Trophoblast cell (in vitro differentiated cells and primary cell): ENCODE measurements around the gene SPDYE4.

ENCODE experiments used
- DNase-seq, 2 donors: peaks; one replicate each; pipeline ENCODE4 v3.0.0-alpha.2; 2016
- H2AFZ ChIP-seq: 2 replicates; pipeline ENCODE4 v1.6.1; 2013; ENCODE audit warnings: low read length, moderate library complexity, mild to moderate bottlenecking; ENCODE audit not compliant: insufficient read depth, poor library complexity
- H2AK5ac ChIP-seq: 2 replicates; pipeline ENCODE4 v1.6.1; 2013; ENCODE audit warnings: mild to moderate bottlenecking, low read length
- H2BK120ac ChIP-seq: 2 replicates; pipeline ENCODE4 v1.6.1; 2013; ENCODE audit warnings: low read length, mild to moderate bottlenecking, moderate library complexity; ENCODE audit not compliant: insufficient read depth, poor library complexity
- H2BK12ac ChIP-seq: 2 replicates; pipeline ENCODE4 v1.6.1; 2013; ENCODE audit warnings: mild to moderate bottlenecking, low read length, moderate library complexity
- H2BK5ac ChIP-seq: 2 replicates; pipeline ENCODE4 v1.6.1; 2013; ENCODE audit warnings: low read length, low read depth, moderate library complexity, mild to moderate bottlenecking; ENCODE audit not compliant: poor library complexity
- H3K14ac ChIP-seq: 2 replicates; pipeline ENCODE4 v1.6.1; 2013; ENCODE audit warnings: mild to moderate bottlenecking, low read length
- H3K18ac ChIP-seq: 2 replicates; pipeline ENCODE4 v1.6.1; 2013; ENCODE audit warnings: mild to moderate bottlenecking, low read length
- H3K23ac ChIP-seq: 2 replicates; pipeline ENCODE4 v1.6.1; 2013; ENCODE audit warnings: low read length
- H3K27ac ChIP-seq: 2 replicates; pipeline ENCODE4 v1.5.1; 2013; ENCODE audit warnings: low read depth, mild to moderate bottlenecking, inconsistent platforms, low read length, moderate library complexity
- H3K27me3 ChIP-seq: 2 replicates; pipeline ENCODE4 v1.6.1; 2013; ENCODE audit warnings: inconsistent platforms, mild to moderate bottlenecking, low read length, moderate library complexity; ENCODE audit not compliant: insufficient read depth
- H3K36me3 ChIP-seq, 2 experiments: 1 replicate in 1 of 2; 2 replicates in 1 of 2; pipeline ENCODE4 v1.6.1; 2013; ENCODE audit warnings: low read length in 2 of 2, mild to moderate bottlenecking in 2 of 2, moderate library complexity in 1 of 2; ENCODE audit not compliant: insufficient read depth in 2 of 2, control insufficient read depth in 1 of 2
- H3K4ac ChIP-seq: 2 replicates; pipeline ENCODE4 v1.6.1; 2013; ENCODE audit warnings: low read depth, mild to moderate bottlenecking, low read length, moderate library complexity
- H3K4me1 ChIP-seq, 2 experiments: 1 replicate in 1 of 2; 2 replicates in 1 of 2; pipeline ENCODE4 v1.6.1; 2013; ENCODE audit warnings: low read length in 2 of 2, mild to moderate bottlenecking in 2 of 2, moderate library complexity in 1 of 2; ENCODE audit not compliant: insufficient read depth in 2 of 2, control insufficient read depth in 1 of 2
- H3K4me2 ChIP-seq: 2 replicates; pipeline ENCODE4 v1.6.1; 2013; ENCODE audit warnings: inconsistent platforms, mild to moderate bottlenecking, low read length, moderate library complexity
- H3K4me3 ChIP-seq: 2 replicates; pipeline ENCODE4 v1.5.1; 2013; ENCODE audit warnings: mild to moderate bottlenecking, low read depth, low read length, inconsistent platforms
- H3K79me1 ChIP-seq: one replicate; pipeline ENCODE4 v1.6.1; 2013; ENCODE audit warnings: low read length
- H3K79me2 ChIP-seq: 2 replicates; pipeline ENCODE4 v1.6.1; 2013; ENCODE audit warnings: low read length, mild to moderate bottlenecking; ENCODE audit not compliant: control insufficient read depth, insufficient read depth, poor library complexity
- H3K9ac ChIP-seq: 2 replicates; pipeline ENCODE4 v1.6.1; 2013; ENCODE audit warnings: mild to moderate bottlenecking, low read length
- H3K9me3 ChIP-seq: 2 replicates; pipeline ENCODE4 v1.6.1; 2013; ENCODE audit warnings: low read depth, mild to moderate bottlenecking, control low read depth, inconsistent platforms, low read length; ENCODE audit not compliant: insufficient read depth
- H4K12ac ChIP-seq: 2 replicates; pipeline ENCODE4 v1.6.1; 2013; ENCODE audit warnings: low read depth, mild to moderate bottlenecking, low read length, moderate library complexity
- H4K8ac ChIP-seq: 2 replicates; pipeline ENCODE4 v1.6.1; 2013; ENCODE audit warnings: low read depth, mild to moderate bottlenecking, low read length, moderate library complexity
- H4K91ac ChIP-seq: one replicate; pipeline ENCODE4 v1.6.1; 2013; ENCODE audit warnings: low read depth, mild to moderate bottlenecking, low read length, moderate library complexity
- WGBS: extraction: QIAGEN DNeasy Blood & Tissue Kit; methylation state at CpG from one replicate; pipeline ENCODE4 v1.1.7; 2013; ENCODE audit warnings: missing lambda C conversion rate; ENCODE audit not compliant: insufficient read length, insufficient coverage; ENCODE audit errors: extremely low coverage; 5-methylcytosine and 5-hydroxymethylcytosine counted together

SPDYE4 gene

GRCh38 chr17:8742274-8742673 is 16.1 kb downstream of the SPDYE4 start:
- Histone ChIP-seq H3K9ac (no peak overlapping the region), H3K4me1 (peaks cover 4% of the 10 kb centered on the region in 2 experiments), H4K12ac (no peak overlapping the region), H2BK120ac (no peak overlapping the region), H3K23ac (no peak overlapping the region), H3K4me2 (no peak overlapping the region), H3K4me3 (no peak overlapping the region), H3K14ac (no peak overlapping the region), H4K8ac (no peak overlapping the region), H3K27me3 (no peaks in the 10 kb centered on the region), H2AK5ac (peak overlapping the region; percentile 19), H3K4ac (no peak overlapping the region), H3K9me3 (no peaks in the 10 kb centered on the region), H3K79me1 (peaks cover 22% of the 10 kb centered on the region), H3K18ac (no peak overlapping the region), H4K91ac (peak overlapping the region; percentile 33), H3K27ac (no peak overlapping the region), H2BK5ac (no peak overlapping the region), H2BK12ac (peak overlapping the region; percentile 23), H3K79me2 (no peaks in the 10 kb centered on the region), H2AFZ (no peak overlapping the region), H3K36me3 (no peaks in the 10 kb centered on the region)
- DNase-seq = no peak
- WGBS = no CpG with 5 or more reads among the region's 5 CpGs

GRCh38 chr17:8741771-8742170 is 16.6 kb downstream of the SPDYE4 start:
- Histone ChIP-seq H3K36me3 (no peaks in the 10 kb centered on the region), H2AFZ (no peak overlapping the region), H3K27me3 (no peaks in the 10 kb centered on the region), H3K18ac (no peak overlapping the region), H4K91ac (peak overlapping the region; percentile 75), H2AK5ac (peak overlapping the region; percentile 11), H2BK12ac (peak overlapping the region; percentile 23), H3K79me2 (no peaks in the 10 kb centered on the region), H3K14ac (peak overlapping the region; percentile 26), H3K9ac (no peak overlapping the region), H4K12ac (no peak overlapping the region), H3K4me3 (no peak overlapping the region), H3K23ac (no peak overlapping the region), H3K4me2 (no peak overlapping the region), H3K4ac (no peak overlapping the region), H2BK120ac (peak overlapping the region; percentile 14), H3K9me3 (no peaks in the 10 kb centered on the region), H4K8ac (no peak overlapping the region), H2BK5ac (no peak overlapping the region), H3K4me1 (peaks cover 4% of the 10 kb centered on the region in 2 experiments), H3K27ac (no peak overlapping the region), H3K79me1 (peaks cover 22% of the 10 kb centered on the region)
- no peak for DNase-seq
- no CpG with 5 or more reads among the region's 4 CpGs for WGBS

GRCh38 chr17:8741366-8741765 is 17.0 kb downstream of the SPDYE4 start:
- peak overlapping the region; percentile 13 for H2BK5ac ChIP-seq
- H4K91ac ChIP-seq = peak overlapping the region; percentile 75
- H3K79me2 ChIP-seq = no peaks in the 10 kb centered on the region
- no peaks in the 10 kb centered on the region for H3K36me3 ChIP-seq
- no peak overlapping the region for H3K27ac ChIP-seq
- peak overlapping the region; percentile 44 for H3K14ac ChIP-seq
- H2BK120ac ChIP-seq = peak overlapping the region; percentile 14
- H3K23ac ChIP-seq = no peak overlapping the region
- peaks cover 22% of the 10 kb centered on the region for H3K79me1 ChIP-seq
- H3K9ac ChIP-seq = no peak overlapping the region
- no CpG with 5 or more reads among the region's 17 CpGs for WGBS
- no peak overlapping the region for H4K12ac ChIP-seq
- no peak overlapping the region for H4K8ac ChIP-seq
- no peak overlapping the region for H3K4me2 ChIP-seq
- peak overlapping the region; percentile 11 for H2AK5ac ChIP-seq
- no peak overlapping the region for H3K18ac ChIP-seq
- DNase-seq = no peak
- H3K4me3 ChIP-seq = no peak overlapping the region
- H3K27me3 ChIP-seq = no peaks in the 10 kb centered on the region
- no peak overlapping the region for H2AFZ ChIP-seq
- H3K4me1 ChIP-seq = peaks cover 4 to 6% of the 10 kb centered on the region in 2 experiments
- H2BK12ac ChIP-seq = peak overlapping the region; percentile 23
- no peak overlapping the region for H3K4ac ChIP-seq
- H3K9me3 ChIP-seq = no peaks in the 10 kb centered on the region

- peak overlapping the region; percentile 84 for H2BK120ac ChIP-seq
- no CpG with 5 or more reads among the region's 12 CpGs for WGBS
- H3K79me2 ChIP-seq = no peaks in the 10 kb centered on the region
- H2AK5ac ChIP-seq = peak overlapping the region; percentile 91
- peak overlapping the region; percentile 39 for H3K14ac ChIP-seq
- no peak overlapping the region for H3K9ac ChIP-seq
- H3K18ac ChIP-seq = no peak overlapping the region
- peaks cover 23% of the 10 kb centered on the region for H3K79me1 ChIP-seq
- H2BK12ac ChIP-seq = peak overlapping the region; percentile 88
- no peaks in the 10 kb centered on the region for H3K9me3 ChIP-seq
- H4K8ac ChIP-seq = peak overlapping the region; percentile 35
- no peak for DNase-seq
- no peak overlapping the region for H2AFZ ChIP-seq
- H3K4me2 ChIP-seq = no peak overlapping the region
- peak overlapping the region; percentile 29 for H2BK5ac ChIP-seq
- H3K27ac ChIP-seq = no peak overlapping the region
- no peak overlapping the region for H3K4me3 ChIP-seq
- H4K12ac ChIP-seq = no peak overlapping the region
- no peaks in the 10 kb centered on the region for H3K27me3 ChIP-seq
- peak overlapping the region; percentile 75 for H4K91ac ChIP-seq
- H3K36me3 ChIP-seq = no peaks in the 10 kb centered on the region
- H3K4ac ChIP-seq = no peak overlapping the region
- H3K23ac ChIP-seq = no peak overlapping the region
- H3K4me1 ChIP-seq = peaks cover 4 to 10% of the 10 kb centered on the region in 2 experiments
Measured at GRCh38 chr17:8740486-8740885, 17.9 kb downstream of the SPDYE4 start.
